ACHN (cell line): ENCODE results near the gene GPD1L.

Source experiments
- DNase-seq: peaks from one replicate; pipeline ENCODE4 v3.0.0-alpha.2; 2015
- in situ Hi-C: cut with HindIII; loops from 2 replicates; pipeline ENCODE4 v1.10.0; 2017; ENCODE audit warnings: low sequenced_read_pairs, low pct_ligation_motif_present, low pct_unique_long_range_greater_than_20kb

The GPD1L gene

DNA sequence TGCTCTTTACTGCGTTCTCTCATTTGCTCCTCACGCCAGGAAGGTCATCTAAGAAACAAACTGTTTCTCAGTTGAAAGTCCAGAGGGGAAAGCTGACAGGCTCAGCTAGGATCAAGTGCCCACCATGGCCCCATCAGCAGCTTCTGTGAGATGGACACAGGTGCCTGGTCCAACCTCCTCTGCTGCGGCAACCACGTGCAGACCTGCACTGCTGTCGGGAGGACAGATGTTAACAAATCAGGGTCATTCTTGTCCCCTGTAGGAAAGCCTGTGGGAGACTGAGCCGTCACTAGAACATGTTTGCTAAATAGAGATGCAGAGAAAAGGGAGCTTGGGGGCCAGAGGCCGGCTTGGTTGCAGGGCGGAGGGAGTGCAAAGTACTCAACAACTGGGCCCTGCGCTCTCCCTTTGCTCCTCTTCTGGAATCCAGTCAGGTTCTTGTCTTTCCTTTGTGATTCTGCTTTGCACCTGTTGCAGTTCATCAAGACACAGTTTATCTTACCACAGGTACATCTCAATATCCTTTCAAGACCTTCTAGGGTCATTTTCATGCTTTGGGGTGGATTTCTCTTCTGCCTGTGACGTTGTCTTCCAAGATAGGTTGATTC, 20.9 kb downstream of the GPD1L start:
- no peak for DNase-seq
- in situ Hi-C loops, result no loop called here

GRCh38 chr3:32128936-32129335, 22.5 kb downstream of the GPD1L start:
- DNase-seq, result no peak
- in situ Hi-C loops, result no loop called here

- no peak for DNase-seq
- in situ Hi-C loops, result no loop called here
Measured at GRCh38 chr3:32129832-32130231, 23.4 kb downstream of the GPD1L start.

DNA sequence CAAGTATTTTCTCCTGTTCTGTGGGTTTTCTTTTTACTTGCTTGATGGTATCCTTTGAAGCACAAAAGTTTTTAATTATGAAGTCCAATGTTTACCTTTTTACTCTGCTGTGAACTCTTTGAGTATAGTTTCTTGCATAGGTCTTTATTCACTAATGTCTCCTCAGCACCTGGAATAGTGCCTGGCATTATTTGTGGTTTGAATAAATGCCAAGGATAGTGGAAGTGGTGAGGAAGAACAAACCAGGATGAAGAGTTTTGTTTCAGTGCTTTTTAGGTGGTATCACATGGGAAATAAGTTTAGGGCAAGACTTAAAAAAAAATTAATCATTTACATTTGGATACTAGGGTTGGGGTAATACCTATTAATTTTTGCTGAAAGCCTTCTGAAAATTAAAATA, 25.7 kb downstream of the GPD1L start:
- in situ Hi-C loops, result no loop called here
- DNase-seq, result no peak

DNA sequence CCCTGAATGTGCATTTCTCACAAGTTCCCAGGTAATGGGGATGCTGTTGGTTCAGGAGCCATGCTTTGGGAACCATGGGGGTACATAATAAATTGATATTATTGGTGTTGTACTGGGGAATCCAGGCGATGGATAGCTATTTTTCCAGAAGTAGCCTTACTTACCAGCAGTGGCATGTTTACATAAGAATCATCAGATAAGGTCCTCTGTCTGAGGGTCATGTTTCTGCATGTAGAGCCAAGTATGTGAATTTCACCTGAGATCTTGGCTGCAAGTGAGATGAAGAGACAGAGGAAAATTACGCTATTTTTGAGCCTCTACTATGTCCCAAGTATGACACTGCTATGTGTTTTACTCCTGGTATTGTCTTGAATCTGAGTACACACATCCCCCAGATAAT, 26.3 kb downstream of the GPD1L start:
- no peak for DNase-seq
- in situ Hi-C loops, result no loop called here

DNA sequence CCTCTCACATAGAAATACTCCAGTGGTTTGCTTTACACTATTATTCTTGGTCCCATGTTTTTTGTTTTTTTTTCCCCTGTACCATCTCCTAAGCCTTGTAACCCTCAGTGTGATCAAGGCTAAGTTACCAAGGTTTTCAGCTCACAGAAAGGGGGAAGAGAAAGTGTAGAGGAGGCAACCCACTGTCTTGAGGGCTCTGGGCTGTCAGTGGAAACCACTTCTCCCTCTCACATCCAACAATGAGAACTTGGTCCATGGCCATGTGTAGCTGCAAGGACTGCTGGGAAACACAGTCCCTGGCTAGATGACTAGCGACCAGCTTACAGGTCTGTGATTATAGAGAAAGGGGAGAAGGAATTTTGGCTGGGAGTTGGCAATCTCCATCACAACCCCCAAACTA, 30.3 kb downstream of the GPD1L start:
- in situ Hi-C loops, result no loop called here
- no peak for DNase-seq

- no peak for DNase-seq
- in situ Hi-C loops, result no loop called here
Measured at GRCh38 chr3:32137870-32138269, 31.4 kb downstream of the GPD1L start.

- in situ Hi-C loops, result no loop called here
- DNase-seq, result no peak
Measured at GRCh38 chr3:32138545-32139104, 32.2 kb downstream of the GPD1L start.

DNA sequence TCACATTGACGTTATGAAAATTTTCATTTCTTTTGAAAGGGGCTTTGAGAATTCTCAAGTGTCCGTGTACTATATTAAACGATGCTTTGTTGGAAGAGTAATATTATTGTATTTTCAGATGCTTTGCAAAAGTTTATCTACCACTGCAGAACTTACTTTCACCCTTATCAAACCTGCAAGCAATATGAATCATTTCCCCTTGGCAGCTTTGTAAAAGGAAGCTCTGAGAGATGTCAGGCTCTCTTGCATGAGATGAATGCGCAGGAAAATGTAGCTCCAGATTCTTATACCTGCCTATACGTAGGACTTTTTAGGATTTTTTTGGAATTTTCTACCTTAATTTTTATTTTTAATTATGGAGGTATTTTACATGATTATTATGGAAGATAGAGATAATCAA, 34.5 kb downstream of the GPD1L start:
- no peak for DNase-seq
- in situ Hi-C loops, result no loop called here

GRCh38 chr3:32143849-32144757, 37.7 kb downstream of the GPD1L start:
- in situ Hi-C loops, result no loop called here
- peak; percentile 84 for DNase-seq

GRCh38 chr3:32146746-32147211, 40.4 kb downstream of the GPD1L start:
- no peak for DNase-seq
- in situ Hi-C loops, result no loop called here

DNA sequence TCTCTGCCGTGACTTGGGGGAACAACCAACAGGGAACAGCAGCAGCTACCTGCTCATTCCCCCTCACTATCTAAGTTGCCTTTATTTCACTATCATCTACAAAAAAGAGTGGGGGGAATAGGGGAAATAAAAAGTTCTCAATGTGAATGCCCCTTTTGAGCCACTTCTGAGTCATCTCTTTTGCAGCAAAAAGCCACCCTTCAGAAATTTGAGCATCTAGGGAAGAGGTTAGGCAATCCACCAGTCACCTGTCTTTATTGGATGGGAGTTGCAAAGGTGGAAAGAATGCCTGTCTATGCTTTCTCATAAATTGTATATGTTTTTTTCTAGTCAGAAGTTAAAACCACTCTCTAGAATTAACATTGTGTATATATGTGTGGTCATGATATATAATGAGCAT, 41.1 kb downstream of the GPD1L start:
- in situ Hi-C loops, result no loop called here
- no peak for DNase-seq

GRCh38 chr3:32147933-32148332, 41.5 kb downstream of the GPD1L start:
- in situ Hi-C loops, result no loop called here
- no peak for DNase-seq

- in situ Hi-C loops, result no loop called here
- DNase-seq, result no peak
Measured at GRCh38 chr3:32148351-32148750, 41.9 kb downstream of the GPD1L start.

GRCh38 chr3:32153414-32154204, 47.2 kb downstream of the GPD1L start:
- in situ Hi-C loops, result no loop called here
- DNase-seq, result no peak

GRCh38 chr3:32154205-32154579, 47.8 kb downstream of the GPD1L start:
- peak; percentile 5 for DNase-seq
- in situ Hi-C loops, result no loop called here

GRCh38 chr3:32155117-32155516, 48.7 kb downstream of the GPD1L start:
- in situ Hi-C loops, result no loop called here
- DNase-seq, result no peak

- in situ Hi-C loops, result no loop called here
- no peak for DNase-seq
Measured at GRCh38 chr3:32157600-32158264, 51.3 kb downstream of the GPD1L start.
